ENCODE results near the gene RPL32. TPM values are rescaled to one million over a fixed set of nuclear protein-coding genes. Genes with fewer than 3 reads are reported as not detected.

Gene RPL32
- total RNA-seq, 1 donor from 2014 or later: 1,964 TPM

DNA sequence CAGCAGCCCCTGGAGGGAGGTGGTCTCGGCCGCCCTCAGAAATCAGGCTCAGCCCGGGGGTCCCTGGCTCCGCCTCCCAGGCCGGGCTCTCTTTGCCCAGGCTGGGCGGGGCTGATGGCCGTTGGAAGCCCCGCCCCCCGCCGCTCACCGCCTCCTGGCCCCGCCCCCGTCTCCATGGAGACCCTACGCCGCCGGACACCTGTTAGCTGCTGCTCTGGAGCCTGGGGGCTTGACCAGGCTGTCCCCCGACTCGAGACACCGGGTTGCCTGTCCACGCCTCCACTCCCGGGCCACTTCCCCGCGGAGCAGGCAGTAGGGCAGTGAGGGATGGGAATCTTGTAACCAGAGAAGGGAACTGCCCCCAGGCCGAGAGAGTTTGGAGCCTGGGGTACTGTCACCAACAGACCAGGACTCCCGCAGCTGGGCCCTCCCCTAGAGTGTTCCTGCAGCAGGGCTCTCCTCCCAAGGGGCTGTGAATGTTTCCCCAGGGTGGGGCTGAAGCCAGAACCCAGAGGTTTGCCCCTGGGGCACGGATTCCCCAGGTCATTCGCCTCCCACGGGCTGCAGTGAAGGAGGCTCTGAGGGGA is 27.8 kb upstream of the RPL32 start:
- no peak overlapping the region for H3K27ac Mint-ChIP-seq
- peak overlapping the region; percentile 59 for H3K4me3 Mint-ChIP-seq
- H3K36me3 Mint-ChIP-seq: no peaks in the 10 kb centered on the region
- no peak for TF ChIP-seq CTCF (conservative IDR thresholded peaks at IDR 0.05)
- H3K27me3 Mint-ChIP-seq: peaks cover 16% of the 10 kb centered on the region
- H3K9me3 Mint-ChIP-seq: no peaks in the 10 kb centered on the region
- DNase-seq (ENCODE audit: extremely low spot score, unreplicated experiment): no peak
- peaks cover 9% of the 10 kb centered on the region for H3K4me1 Mint-ChIP-seq (ENCODE audit: unreplicated experiment)

GRCh38 chr3:12868039-12869034 is 27.0 kb upstream of the RPL32 start:
- TF ChIP-seq CTCF (conservative IDR thresholded peaks at IDR 0.05): peak; percentile 91
- peaks cover 9% of the 10 kb centered on the region for H3K4me1 Mint-ChIP-seq (ENCODE audit: unreplicated experiment)
- no peaks in the 10 kb centered on the region for H3K36me3 Mint-ChIP-seq
- DNase-seq (ENCODE audit: extremely low spot score, unreplicated experiment): peak; percentile 88
- peak overlapping the region; percentile 85 for H3K4me3 Mint-ChIP-seq
- no peaks in the 10 kb centered on the region for H3K9me3 Mint-ChIP-seq
- H3K27ac Mint-ChIP-seq: peak overlapping the region; percentile 85
- peaks cover 16% of the 10 kb centered on the region for H3K27me3 Mint-ChIP-seq

GRCh38 chr3:12866836-12867235 is 25.5 kb upstream of the RPL32 start:
- H3K4me3 Mint-ChIP-seq: no peak overlapping the region
- H3K27me3 Mint-ChIP-seq: peaks cover 11% of the 10 kb centered on the region
- no peaks in the 10 kb centered on the region for H3K9me3 Mint-ChIP-seq
- DNase-seq (ENCODE audit: extremely low spot score, unreplicated experiment): no peak
- peaks cover 9% of the 10 kb centered on the region for H3K4me1 Mint-ChIP-seq (ENCODE audit: unreplicated experiment)
- H3K36me3 Mint-ChIP-seq: no peaks in the 10 kb centered on the region
- no peak overlapping the region for H3K27ac Mint-ChIP-seq
- TF ChIP-seq CTCF (conservative IDR thresholded peaks at IDR 0.05): no peak

- H3K27ac Mint-ChIP-seq: no peak overlapping the region
- H3K27me3 Mint-ChIP-seq: peaks cover 3% of the 10 kb centered on the region
- no peaks in the 10 kb centered on the region for H3K36me3 Mint-ChIP-seq
- no peaks in the 10 kb centered on the region for H3K9me3 Mint-ChIP-seq
- no peak for TF ChIP-seq CTCF (conservative IDR thresholded peaks at IDR 0.05)
- DNase-seq (ENCODE audit: extremely low spot score, unreplicated experiment): no peak
- H3K4me1 Mint-ChIP-seq (ENCODE audit: unreplicated experiment): peaks cover 9% of the 10 kb centered on the region
- H3K4me3 Mint-ChIP-seq: no peak overlapping the region
Measured at GRCh38 chr3:12865271-12865670, 23.9 kb upstream of the RPL32 start.

DNA sequence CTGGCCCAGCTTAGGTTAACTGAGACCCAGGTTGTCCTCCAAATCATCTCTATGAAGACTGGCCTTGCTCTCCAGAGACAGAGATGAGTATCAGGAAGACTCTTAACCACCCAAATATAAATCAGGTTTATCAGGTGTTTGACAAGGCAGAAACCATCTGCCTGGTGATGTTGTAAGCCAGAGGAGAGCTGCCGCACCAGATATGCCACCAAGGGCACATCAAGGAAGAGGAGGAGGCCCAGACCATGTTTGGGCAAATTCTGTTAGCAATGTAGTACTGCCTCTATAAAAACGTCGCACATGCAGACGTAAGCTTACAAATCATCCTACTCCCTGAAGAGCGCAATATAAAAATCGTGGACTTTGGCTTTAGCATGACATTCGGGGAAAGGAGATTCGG is 21.0 kb upstream of the RPL32 start:
- Mint-ChIP-seq H3K4me3 (no peak overlapping the region), H3K4me1 (ENCODE audit: unreplicated experiment) (no peaks in the 10 kb centered on the region), H3K36me3 (no peaks in the 10 kb centered on the region), H3K9me3 (no peaks in the 10 kb centered on the region), H3K27ac (no peak overlapping the region), H3K27me3 (no peaks in the 10 kb centered on the region)
- TF ChIP-seq CTCF (conservative IDR thresholded peaks at IDR 0.05): no peak
- no peak for DNase-seq (ENCODE audit: extremely low spot score, unreplicated experiment)
